ENCODE measurements around the gene SUGP2.
A peak's percentile ranks its signal among the peaks of the same experiment; 100 is the strongest.

Gene SUGP2

GRCh38 chr19:18946918-18947317 lies 86.4 kb downstream of the SUGP2 start:
- TF ChIP-seq, protein P1, sequence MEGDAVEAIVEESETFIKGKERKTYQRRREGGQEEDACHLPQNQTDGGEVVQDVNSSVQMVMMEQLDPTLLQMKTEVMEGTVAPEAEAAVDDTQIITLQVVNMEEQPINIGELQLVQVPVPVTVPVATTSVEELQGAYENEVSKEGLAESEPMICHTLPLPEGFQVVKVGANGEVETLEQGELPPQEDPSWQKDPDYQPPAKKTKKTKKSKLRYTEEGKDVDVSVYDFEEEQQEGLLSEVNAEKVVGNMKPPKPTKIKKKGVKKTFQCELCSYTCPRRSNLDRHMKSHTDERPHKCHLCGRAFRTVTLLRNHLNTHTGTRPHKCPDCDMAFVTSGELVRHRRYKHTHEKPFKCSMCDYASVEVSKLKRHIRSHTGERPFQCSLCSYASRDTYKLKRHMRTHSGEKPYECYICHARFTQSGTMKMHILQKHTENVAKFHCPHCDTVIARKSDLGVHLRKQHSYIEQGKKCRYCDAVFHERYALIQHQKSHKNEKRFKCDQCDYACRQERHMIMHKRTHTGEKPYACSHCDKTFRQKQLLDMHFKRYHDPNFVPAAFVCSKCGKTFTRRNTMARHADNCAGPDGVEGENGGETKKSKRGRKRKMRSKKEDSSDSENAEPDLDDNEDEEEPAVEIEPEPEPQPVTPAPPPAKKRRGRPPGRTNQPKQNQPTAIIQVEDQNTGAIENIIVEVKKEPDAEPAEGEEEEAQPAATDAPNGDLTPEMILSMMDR (IDR thresholded peaks at IDR 0.05; ENCODE audit: insufficient read depth, low read length, missing control alignments): no peak
- no peak overlapping the region for H3K4me3 ChIP-seq (ENCODE audit: low read depth, low read length)
- CTCF ChIA-PET: interaction anchor here (1.2 to 3.2 kb wide), 2 partner anchors 9 to 40 kb away, joined by 3 to 15 read pairs; no protein-coding TSS in a partner anchor
- POLR2A ChIA-PET: no interaction called here
- no peak for DNase-seq (ENCODE audit: low read depth, low spot score)

DNA sequence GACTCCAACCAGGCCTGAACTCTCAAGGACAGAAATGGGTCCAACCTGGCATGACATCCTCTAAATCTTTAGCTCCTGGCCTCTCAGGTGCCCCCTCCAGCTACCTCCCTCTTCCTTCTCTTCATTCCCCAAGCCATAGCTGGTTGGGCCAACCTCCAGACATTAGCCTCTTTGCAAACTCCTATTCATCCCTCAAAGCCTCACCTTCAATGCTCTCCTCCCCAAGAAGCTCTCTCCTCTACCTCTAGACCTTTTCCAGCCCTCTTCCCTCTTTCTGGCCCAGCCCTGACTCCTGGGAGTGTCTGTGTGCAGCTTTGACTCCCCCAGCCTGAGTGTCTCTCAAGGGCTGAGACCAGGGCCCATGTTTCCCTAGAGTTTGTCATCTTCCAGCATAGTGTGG lies 87.0 kb downstream of the SUGP2 start:
- DNase-seq (ENCODE audit: low read depth, low spot score): no peak
- TF ChIP-seq, protein P1 (IDR thresholded peaks at IDR 0.05; ENCODE audit: insufficient read depth, low read length, missing control alignments): no peak
- ChIA-PET CTCF (interaction anchor here (3.2 kb wide), 1 partner anchor 40 kb away, joined by 15 read pairs; no protein-coding TSS in a partner anchor), POLR2A (no interaction called here)
- H3K4me3 ChIP-seq (ENCODE audit: low read depth, low read length): no peak overlapping the region

GRCh38 chr19:18945297-18945696 lies 88.0 kb downstream of the SUGP2 start:
- TF ChIP-seq, protein P1 (IDR thresholded peaks at IDR 0.05; ENCODE audit: insufficient read depth, low read length, missing control alignments): no peak
- CTCF ChIA-PET: interaction anchor here (1.2 to 3.2 kb wide), 2 partner anchors 13 to 41 kb away, joined by 4 to 15 read pairs; no protein-coding TSS in a partner anchor
- POLR2A ChIA-PET: no interaction called here
- H3K4me3 ChIP-seq (ENCODE audit: low read depth, low read length): no peak overlapping the region
- no peak for DNase-seq (ENCODE audit: low read depth, low spot score)

DNA sequence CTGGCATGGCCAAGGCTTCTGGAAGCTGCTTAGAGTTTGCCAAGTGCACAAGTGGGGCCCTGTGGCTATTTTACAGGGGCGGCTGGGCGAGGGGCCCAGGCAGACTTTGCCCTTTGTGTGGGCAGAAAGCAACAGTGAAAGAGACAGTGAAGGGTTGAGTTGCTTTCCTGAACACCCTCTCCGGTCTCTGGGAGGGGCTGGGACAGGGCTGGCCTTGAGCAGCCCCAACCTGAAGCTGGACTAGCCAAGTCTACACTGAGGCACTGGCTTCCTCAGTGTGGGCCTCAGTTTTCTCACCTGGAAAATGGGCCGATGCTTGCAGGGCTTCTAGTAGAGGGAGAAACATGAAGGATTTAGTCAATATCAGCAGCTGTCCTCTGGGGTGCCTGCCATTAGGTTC lies 89.9 kb downstream of the SUGP2 start:
- CTCF ChIA-PET: interaction anchor here (0.7 to 1.6 kb wide), 4 partner anchors 14 to 44 kb away, joined by 3 read pairs; partner anchors contain the start of genes COPE and DDX49
- POLR2A ChIA-PET: no interaction called here
- DNase-seq (ENCODE audit: low read depth, low spot score): no peak
- no peak overlapping the region for H3K4me3 ChIP-seq (ENCODE audit: low read depth, low read length)
- TF ChIP-seq, protein P1 (IDR thresholded peaks at IDR 0.05; ENCODE audit: insufficient read depth, low read length, missing control alignments): no peak

DNA sequence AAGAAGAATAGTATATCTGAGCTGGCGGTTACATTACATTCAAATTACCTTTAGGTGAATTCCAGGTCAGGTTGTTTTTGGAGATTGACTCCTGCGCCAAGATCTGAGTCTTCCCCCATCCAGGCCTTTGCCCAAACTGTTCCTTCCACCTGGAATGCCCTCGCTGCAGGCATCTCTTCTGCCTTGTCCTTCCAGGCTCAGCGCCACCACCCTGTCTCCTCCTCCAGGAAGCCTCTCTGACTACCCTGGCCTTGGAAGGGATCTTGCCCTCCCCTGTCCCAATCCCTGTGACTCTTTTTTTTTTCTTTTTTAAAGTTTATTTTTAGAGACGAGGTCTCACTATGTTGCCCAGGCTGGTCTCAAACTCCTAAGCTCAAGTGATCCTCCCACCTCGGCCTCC lies 90.6 kb downstream of the SUGP2 start:
- no peak overlapping the region for H3K4me3 ChIP-seq (ENCODE audit: low read depth, low read length)

GRCh38 chr19:18941628-18942354 lies 91.5 kb downstream of the SUGP2 start:
- CTCF ChIA-PET: interaction anchor here (0.8 to 1.6 kb wide), 4 partner anchors 8 to 24 kb away, joined by 3 to 4 read pairs (median 4); no protein-coding TSS in a partner anchor
- peak overlapping the region; percentile 20 for H3K4me3 ChIP-seq (ENCODE audit: low read depth, low read length)
- no peak for DNase-seq (ENCODE audit: low read depth, low spot score)
- POLR2A ChIA-PET: no interaction called here
- TF ChIP-seq, protein P1 (IDR thresholded peaks at IDR 0.05; ENCODE audit: insufficient read depth, low read length, missing control alignments): no peak

More for the DNA sequence above, 90.6 kb downstream of the SUGP2 start:
- TF ChIP-seq, protein P1 (IDR thresholded peaks at IDR 0.05; ENCODE audit: insufficient read depth, low read length, missing control alignments): no peak
- ChIA-PET CTCF (interaction anchor here (1.0 to 1.6 kb wide), 4 partner anchors 10 to 25 kb away, joined by 3 to 4 read pairs (median 3); no protein-coding TSS in a partner anchor), POLR2A (no interaction called here)
- DNase-seq (ENCODE audit: low read depth, low spot score): no peak

Measured in AG04449 (cell line).